Measurements from ENCODE around the gene PAX1. TPM values are rescaled to one million over a fixed set of nuclear protein-coding genes. Genes with fewer than 3 reads are reported as not detected.

Gene PAX1
- total and polyA plus RNA-seq, 11 donors: 0.44 TPM; not detected in 10

GRCh38 chr20:21703717-21704407 lies 1.6 kb upstream of the PAX1 start:
- Histone ChIP-seq H3K36me3 (no peaks in the 10 kb centered on the region), H3K4me1 (peaks cover 0 to 41% (median 2%) of the 10 kb centered on the region in 12 donors), H3K9me3 (no peaks in the 10 kb centered on the region), H3K4me3 (peak overlapping the region in 2 of 12 donors; percentile 12 to 32), H3K27ac (no peak overlapping the region), H3K27me3 (peaks cover 45 to 98% (median 93%) of the 10 kb centered on the region in 9 donors)
- DNase-seq: no peak
- ATAC-seq: no peak
- TF ChIP-seq POLR2A (IDR thresholded peaks at IDR 0.05): no peak
- TF ChIP-seq, protein P1, sequence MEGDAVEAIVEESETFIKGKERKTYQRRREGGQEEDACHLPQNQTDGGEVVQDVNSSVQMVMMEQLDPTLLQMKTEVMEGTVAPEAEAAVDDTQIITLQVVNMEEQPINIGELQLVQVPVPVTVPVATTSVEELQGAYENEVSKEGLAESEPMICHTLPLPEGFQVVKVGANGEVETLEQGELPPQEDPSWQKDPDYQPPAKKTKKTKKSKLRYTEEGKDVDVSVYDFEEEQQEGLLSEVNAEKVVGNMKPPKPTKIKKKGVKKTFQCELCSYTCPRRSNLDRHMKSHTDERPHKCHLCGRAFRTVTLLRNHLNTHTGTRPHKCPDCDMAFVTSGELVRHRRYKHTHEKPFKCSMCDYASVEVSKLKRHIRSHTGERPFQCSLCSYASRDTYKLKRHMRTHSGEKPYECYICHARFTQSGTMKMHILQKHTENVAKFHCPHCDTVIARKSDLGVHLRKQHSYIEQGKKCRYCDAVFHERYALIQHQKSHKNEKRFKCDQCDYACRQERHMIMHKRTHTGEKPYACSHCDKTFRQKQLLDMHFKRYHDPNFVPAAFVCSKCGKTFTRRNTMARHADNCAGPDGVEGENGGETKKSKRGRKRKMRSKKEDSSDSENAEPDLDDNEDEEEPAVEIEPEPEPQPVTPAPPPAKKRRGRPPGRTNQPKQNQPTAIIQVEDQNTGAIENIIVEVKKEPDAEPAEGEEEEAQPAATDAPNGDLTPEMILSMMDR (IDR thresholded peaks at IDR 0.05): no peak
- WGBS, 4 donors: 5 to 8% (median 6%) methylated on average over 20 to 22 of the region's 22 CpGs
- intact Hi-C loops (cut with DNase I): no loop called here

- Histone ChIP-seq H3K9me3 (no peaks in the 10 kb centered on the region), H3K27ac (no peak overlapping the region), H3K27me3 (peaks cover 45 to 98% (median 97%) of the 10 kb centered on the region in 9 donors), H3K4me3 (no peak overlapping the region), H3K4me1 (peaks cover 0 to 45% (median 2%) of the 10 kb centered on the region in 12 donors), H3K36me3 (no peaks in the 10 kb centered on the region)
- 3 to 7% (median 3%) methylated on average over 30 to 31 of the region's 31 CpGs for WGBS, 4 donors
- DNase-seq (no peak), ATAC-seq (no peak)
- intact Hi-C loops (cut with DNase I): no loop called here
- TF ChIP-seq, protein P1 (IDR thresholded peaks at IDR 0.05): no peak
- no peak for TF ChIP-seq POLR2A (IDR thresholded peaks at IDR 0.05)
Observed at GRCh38 chr20:21704408-21705385, 767 bp upstream of the PAX1 start.

DNA sequence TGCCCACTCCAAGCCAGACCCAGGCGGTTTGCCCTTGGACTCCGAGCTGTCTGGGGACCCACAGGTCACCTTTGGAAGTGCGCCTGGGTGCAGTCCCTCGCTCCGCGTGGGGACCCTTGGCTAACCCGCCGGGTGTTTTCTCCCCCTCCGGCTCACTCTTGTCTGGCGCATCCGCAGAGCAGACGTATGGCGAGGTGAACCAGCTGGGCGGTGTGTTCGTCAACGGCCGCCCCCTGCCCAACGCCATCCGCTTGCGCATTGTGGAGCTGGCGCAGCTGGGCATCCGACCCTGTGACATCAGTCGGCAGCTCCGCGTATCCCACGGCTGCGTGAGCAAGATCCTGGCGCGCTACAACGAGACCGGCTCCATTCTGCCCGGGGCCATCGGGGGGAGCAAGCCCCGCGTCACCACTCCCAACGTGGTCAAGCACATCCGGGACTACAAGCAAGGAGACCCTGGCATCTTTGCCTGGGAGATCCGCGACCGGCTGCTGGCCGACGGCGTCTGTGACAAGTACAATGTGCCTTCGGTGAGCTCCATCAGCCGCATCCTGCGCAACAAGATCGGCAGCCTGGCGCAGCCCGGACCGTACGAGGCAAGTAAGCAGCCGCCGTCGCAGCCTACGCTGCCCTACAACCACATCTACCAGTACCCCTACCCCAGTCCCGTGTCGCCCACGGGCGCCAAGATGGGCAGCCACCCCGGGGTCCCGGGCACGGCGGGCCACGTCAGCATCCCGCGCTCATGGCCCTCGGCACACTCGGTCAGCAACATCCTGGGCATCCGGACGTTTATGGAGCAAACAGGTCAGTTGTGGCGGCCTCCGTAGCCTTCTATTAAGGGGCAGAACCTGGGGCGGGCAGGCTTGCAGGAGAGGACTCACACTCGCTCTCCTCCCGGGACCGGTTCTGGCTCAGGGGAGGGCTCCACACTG lies 1.1 kb downstream of the PAX1 start:
- no peak overlapping the region for H3K27ac ChIP-seq
- no peak for ATAC-seq
- no peak for DNase-seq

More for the DNA sequence above, 1.1 kb downstream of the PAX1 start:
- intact Hi-C loops (cut with DNase I): no loop called here
- TF ChIP-seq POLR2A (IDR thresholded peaks at IDR 0.05): no peak
- TF ChIP-seq, protein P1 (IDR thresholded peaks at IDR 0.05): no peak
- H3K9me3 ChIP-seq: no peaks in the 10 kb centered on the region
- H3K36me3 ChIP-seq: no peaks in the 10 kb centered on the region
- H3K4me3 ChIP-seq: peak overlapping the region in 2 of 12 donors; percentile 6 to 26
- peaks cover 46 to 97% (median 93%) of the 10 kb centered on the region in 9 donors for H3K27me3 ChIP-seq
- H3K4me1 ChIP-seq: peaks cover 0 to 41% (median 2%) of the 10 kb centered on the region in 12 donors
- WGBS, 4 donors: 1 to 2% (median 2%) methylated on average over 51 to 76 of the region's 76 CpGs
